HepG2 (cell line): ENCODE results near the gene CASS4. TPM values are rescaled to one million over a fixed set of nuclear protein-coding genes. Genes with fewer than 3 reads are reported as not detected.

Experiments used
- FOXM1 ChIP-seq: sonication (generic); formaldehyde crosslinking; IDR thresholded peaks from 2 replicates; pipeline ENCODE4 v1.5.0; 2020; ENCODE audit warnings: missing genetic modification reagents
- HMG20B ChIP-seq: conservative IDR thresholded peaks from 2 replicates; pipeline ENCODE4 v1.6.1; 2016; ENCODE audit warnings: missing genetic modification reagents, missing compliant biosample characterization
- MED13 ChIP-seq: sonication (generic); formaldehyde crosslinking; IDR thresholded peaks from 2 replicates; pipeline ENCODE4 v1.5.0; 2020; ENCODE audit warnings: missing genetic modification reagents
- NPAS2 ChIP-seq: sonication (generic); formaldehyde crosslinking; IDR thresholded peaks from 2 replicates; pipeline ENCODE4 v1.8.0; 2022; ENCODE audit warnings: mild to moderate bottlenecking, missing genetic modification reagents, borderline replicate concordance
- PCBP1 ChIP-seq: fragments of 200-400 bp; formaldehyde crosslinking; IDR thresholded peaks from 2 replicates; pipeline ENCODE4 v1.6.1; 2017; ENCODE audit warnings: mild to moderate bottlenecking, low read depth, low read length, borderline replicate concordance
- RAD51 ChIP-seq: fragments of 450-650 bp; IDR thresholded peaks from 2 replicates; pipeline ENCODE4 v1.6.1; 2016; ENCODE audit warnings: borderline replicate concordance
- RFX3 ChIP-seq: IDR thresholded peaks from 2 replicates; pipeline ENCODE4 v1.6.1; 2016; ENCODE audit warnings: missing biosample characterization, missing genetic modification reagents
- RORA ChIP-seq: sonication (generic); formaldehyde crosslinking; IDR thresholded peaks from 2 replicates; pipeline ENCODE4 v1.5.0; 2020; ENCODE audit warnings: mild to moderate bottlenecking, missing genetic modification reagents, moderate library complexity
- YEATS2 ChIP-seq: sonication (generic); formaldehyde crosslinking; IDR thresholded peaks from 2 replicates; pipeline ENCODE4 v1.4.0; 2020; ENCODE audit warnings: missing genetic modification reagents, borderline replicate concordance
- YEATS4 ChIP-seq: sonication (generic); formaldehyde crosslinking; IDR thresholded peaks from 2 replicates; pipeline ENCODE4 v1.4.0; 2020; ENCODE audit warnings: missing genetic modification reagents, borderline replicate concordance
- polyA plus RNA-seq, 8 experiments: library from polyadenylated mRNA; depleted of rRNA in 3 of 8; stranded (reverse) in 7 of 8; unstranded in 1 of 8; fragments of >200 nt; fragmentation: Illumina TruSeq in 4 of 8; extraction: Trizol in 4 of 8; gene quantifications; 2 replicates each; pipeline versions ENCODE4 v1.2.1 to v1.2.3, GENCODE V29; 2011 to 2016; ENCODE audit warnings: low read depth in 4 of 8, missing spikeins in 1 of 8, mixed read lengths in 1 of 8; ENCODE audit not compliant: insufficient read depth in 1 of 8
- total RNA-seq, 5 experiments: library from RNA; depleted of rRNA; stranded (reverse); fragments of >200 nt; fragmentation: Illumina TruSeq; extraction: Trizol; gene quantifications; 2 replicates each; pipeline ENCODE4 v1.2.3, GENCODE V29; 2016; ENCODE audit warnings: low read depth in 1 of 5
- TF ChIP-seq, protein P1 (sequence below): sonication (generic); formaldehyde crosslinking; IDR thresholded peaks from 2 replicates; pipeline ENCODE4 v1.9.0; 2022; ENCODE audit warnings: low read depth, missing genetic modification reagents
- TF ChIP-seq, protein P2 (sequence below), 2 experiments: sonication (generic) in 1 of 2; formaldehyde crosslinking in 1 of 2; IDR thresholded peaks; 2 replicates each; pipeline versions ENCODE4 v1.4.0 to v1.6.1; 2018 to 2020; ENCODE audit warnings: missing genetic modification reagents in 2 of 2, borderline replicate concordance in 1 of 2, low read depth in 1 of 2, mild to moderate bottlenecking in 1 of 2, missing biosample characterization in 1 of 2
- TF ChIP-seq, protein P3 (sequence below): sonication (generic); formaldehyde crosslinking; IDR thresholded peaks from 2 replicates; pipeline ENCODE4 v1.8.0; 2022; ENCODE audit warnings: mild to moderate bottlenecking, missing genetic modification reagents
- TF ChIP-seq, protein P4 (sequence below): sonication (generic); formaldehyde crosslinking; IDR thresholded peaks from 2 replicates; pipeline ENCODE4 v1.4.0; 2020; ENCODE audit warnings: mild to moderate bottlenecking, missing genetic modification reagents
- TF ChIP-seq, protein P5 (sequence below): sonication (generic); formaldehyde crosslinking; IDR thresholded peaks from 2 replicates; pipeline ENCODE4 v1.8.1; 2022; ENCODE audit warnings: mild to moderate bottlenecking, missing genetic modification reagents
- TF ChIP-seq, protein P6 (sequence below): sonication (generic); formaldehyde crosslinking; IDR thresholded peaks from 2 replicates; pipeline ENCODE4 v1.5.0; 2020; ENCODE audit warnings: missing genetic modification reagents

Gene CASS4
- total and polyA plus RNA-seq, 2 of the 13 experiments (the other 11 are each of a cell fraction or from before 2014, with no cell fraction given): 0.17 to 0.49 TPM

DNA sequence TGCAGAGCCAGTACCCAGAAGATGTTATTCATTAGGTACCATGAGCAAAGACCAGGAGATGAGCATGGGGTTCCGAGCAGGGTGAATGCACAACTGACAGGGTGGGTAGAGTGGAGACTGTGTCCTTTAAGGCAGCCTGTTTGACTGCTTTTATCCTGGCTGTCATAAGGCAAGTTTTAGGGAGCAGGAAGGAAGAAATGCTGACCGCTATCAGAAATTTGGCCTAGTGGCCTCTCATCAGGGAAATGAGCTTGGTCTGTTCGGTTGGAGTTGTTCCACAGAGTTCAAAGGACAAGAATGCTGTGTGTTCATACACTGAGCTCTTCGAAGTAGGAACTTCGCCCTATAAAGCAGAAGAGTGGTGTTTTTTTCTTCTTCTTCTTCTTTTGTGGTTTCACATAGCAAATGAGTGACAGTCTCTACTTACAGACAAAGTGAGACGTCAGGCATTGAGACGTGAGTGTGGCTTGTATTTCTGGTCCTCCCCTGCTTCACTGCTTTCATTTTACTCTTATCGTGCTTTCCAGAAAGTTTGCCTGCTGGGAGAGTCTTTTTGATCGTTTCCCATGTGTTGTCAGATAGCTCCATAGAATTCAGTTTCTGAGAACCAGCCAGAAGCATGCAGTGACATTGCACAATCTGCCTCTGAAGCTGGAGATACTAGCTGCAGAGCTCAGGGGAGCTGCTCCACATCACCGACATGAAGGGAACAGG lies at the start of gene CASS4 (continued):
- TF ChIP-seq, protein P1, sequence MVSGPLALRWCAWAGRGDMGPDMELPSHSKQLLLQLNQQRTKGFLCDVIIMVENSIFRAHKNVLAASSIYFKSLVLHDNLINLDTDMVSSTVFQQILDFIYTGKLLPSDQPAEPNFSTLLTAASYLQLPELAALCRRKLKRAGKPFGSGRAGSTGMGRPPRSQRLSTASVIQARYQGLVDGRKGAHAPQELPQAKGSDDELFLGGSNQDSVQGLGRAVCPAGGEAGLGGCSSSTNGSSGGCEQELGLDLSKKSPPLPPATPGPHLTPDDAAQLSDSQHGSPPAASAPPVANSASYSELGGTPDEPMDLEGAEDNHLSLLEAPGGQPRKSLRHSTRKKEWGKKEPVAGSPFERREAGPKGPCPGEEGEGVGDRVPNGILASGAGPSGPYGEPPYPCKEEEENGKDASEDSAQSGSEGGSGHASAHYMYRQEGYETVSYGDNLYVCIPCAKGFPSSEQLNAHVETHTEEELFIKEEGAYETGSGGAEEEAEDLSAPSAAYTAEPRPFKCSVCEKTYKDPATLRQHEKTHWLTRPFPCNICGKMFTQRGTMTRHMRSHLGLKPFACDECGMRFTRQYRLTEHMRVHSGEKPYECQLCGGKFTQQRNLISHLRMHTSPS (CRISPR knock-in tag): no peak
- TF ChIP-seq RAD51 (no peak), NPAS2 (CRISPR knock-in tag) (no peak), YEATS4 (no peak), RORA (CRISPR knock-in tag) (no peak), RFX3 (CRISPR knock-in tag) (no peak), MED13 (CRISPR knock-in tag) (no peak), FOXM1 (CRISPR knock-in tag) (no peak), YEATS2 (CRISPR knock-in tag) (no peak), HMG20B (no peak), PCBP1 (no peak)
- TF ChIP-seq, protein P2, sequence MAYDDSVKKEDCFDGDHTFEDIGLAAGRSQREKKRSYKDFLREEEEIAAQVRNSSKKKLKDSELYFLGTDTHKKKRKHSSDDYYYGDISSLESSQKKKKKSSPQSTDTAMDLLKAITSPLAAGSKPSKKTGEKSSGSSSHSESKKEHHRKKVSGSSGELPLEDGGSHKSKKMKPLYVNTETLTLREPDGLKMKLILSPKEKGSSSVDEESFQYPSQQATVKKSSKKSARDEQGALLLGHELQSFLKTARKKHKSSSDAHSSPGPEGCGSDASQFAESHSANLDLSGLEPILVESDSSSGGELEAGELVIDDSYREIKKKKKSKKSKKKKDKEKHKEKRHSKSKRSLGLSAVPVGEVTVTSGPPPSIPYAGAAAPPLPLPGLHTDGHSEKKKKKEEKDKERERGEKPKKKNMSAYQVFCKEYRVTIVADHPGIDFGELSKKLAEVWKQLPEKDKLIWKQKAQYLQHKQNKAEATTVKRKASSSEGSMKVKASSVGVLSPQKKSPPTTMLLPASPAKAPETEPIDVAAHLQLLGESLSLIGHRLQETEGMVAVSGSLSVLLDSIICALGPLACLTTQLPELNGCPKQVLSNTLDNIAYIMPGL (CRISPR knock-in tag; IDR thresholded peaks at IDR 0.05; ENCODE audit: borderline replicate concordance in 1 of 2, low read depth in 1 of 2): no peak
- TF ChIP-seq, protein P3, sequence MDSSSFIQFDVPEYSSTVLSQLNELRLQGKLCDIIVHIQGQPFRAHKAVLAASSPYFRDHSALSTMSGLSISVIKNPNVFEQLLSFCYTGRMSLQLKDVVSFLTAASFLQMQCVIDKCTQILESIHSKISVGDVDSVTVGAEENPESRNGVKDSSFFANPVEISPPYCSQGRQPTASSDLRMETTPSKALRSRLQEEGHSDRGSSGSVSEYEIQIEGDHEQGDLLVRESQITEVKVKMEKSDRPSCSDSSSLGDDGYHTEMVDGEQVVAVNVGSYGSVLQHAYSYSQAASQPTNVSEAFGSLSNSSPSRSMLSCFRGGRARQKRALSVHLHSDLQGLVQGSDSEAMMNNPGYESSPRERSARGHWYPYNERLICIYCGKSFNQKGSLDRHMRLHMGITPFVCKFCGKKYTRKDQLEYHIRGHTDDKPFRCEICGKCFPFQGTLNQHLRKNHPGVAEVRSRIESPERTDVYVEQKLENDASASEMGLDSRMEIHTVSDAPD: no peak
- TF ChIP-seq, protein P4, sequence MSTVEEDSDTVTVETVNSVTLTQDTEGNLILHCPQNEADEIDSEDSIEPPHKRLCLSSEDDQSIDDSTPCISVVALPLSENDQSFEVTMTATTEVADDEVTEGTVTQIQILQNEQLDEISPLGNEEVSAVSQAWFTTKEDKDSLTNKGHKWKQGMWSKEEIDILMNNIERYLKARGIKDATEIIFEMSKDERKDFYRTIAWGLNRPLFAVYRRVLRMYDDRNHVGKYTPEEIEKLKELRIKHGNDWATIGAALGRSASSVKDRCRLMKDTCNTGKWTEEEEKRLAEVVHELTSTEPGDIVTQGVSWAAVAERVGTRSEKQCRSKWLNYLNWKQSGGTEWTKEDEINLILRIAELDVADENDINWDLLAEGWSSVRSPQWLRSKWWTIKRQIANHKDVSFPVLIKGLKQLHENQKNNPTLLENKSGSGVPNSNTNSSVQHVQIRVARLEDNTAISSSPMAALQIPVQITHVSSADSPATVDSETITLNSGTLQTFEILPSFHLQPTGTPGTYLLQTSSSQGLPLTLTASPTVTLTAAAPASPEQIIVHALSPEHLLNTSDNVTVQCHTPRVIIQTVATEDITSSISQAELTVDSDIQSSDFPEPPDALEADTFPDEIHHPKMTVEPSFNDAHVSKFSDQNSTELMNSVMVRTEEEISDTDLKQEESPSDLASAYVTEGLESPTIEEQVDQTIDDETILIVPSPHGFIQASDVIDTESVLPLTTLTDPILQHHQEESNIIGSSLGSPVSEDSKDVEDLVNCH (CRISPR knock-in tag): no peak
- TF ChIP-seq, protein P5, sequence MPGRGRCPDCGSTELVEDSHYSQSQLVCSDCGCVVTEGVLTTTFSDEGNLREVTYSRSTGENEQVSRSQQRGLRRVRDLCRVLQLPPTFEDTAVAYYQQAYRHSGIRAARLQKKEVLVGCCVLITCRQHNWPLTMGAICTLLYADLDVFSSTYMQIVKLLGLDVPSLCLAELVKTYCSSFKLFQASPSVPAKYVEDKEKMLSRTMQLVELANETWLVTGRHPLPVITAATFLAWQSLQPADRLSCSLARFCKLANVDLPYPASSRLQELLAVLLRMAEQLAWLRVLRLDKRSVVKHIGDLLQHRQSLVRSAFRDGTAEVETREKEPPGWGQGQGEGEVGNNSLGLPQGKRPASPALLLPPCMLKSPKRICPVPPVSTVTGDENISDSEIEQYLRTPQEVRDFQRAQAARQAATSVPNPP: no peak
- TF ChIP-seq, protein P6, sequence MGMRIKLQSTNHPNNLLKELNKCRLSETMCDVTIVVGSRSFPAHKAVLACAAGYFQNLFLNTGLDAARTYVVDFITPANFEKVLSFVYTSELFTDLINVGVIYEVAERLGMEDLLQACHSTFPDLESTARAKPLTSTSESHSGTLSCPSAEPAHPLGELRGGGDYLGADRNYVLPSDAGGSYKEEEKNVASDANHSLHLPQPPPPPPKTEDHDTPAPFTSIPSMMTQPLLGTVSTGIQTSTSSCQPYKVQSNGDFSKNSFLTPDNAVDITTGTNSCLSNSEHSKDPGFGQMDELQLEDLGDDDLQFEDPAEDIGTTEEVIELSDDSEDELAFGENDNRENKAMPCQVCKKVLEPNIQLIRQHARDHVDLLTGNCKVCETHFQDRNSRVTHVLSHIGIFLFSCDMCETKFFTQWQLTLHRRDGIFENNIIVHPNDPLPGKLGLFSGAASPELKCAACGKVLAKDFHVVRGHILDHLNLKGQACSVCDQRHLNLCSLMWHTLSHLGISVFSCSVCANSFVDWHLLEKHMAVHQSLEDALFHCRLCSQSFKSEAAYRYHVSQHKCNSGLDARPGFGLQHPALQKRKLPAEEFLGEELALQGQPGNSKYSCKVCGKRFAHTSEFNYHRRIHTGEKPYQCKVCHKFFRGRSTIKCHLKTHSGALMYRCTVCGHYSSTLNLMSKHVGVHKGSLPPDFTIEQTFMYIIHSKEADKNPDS (CRISPR knock-in tag): no peak
